H1 (cell line): ENCODE results near the gene RIMBP2. TPM values are rescaled to one million over a fixed set of nuclear protein-coding genes. Genes with fewer than 3 reads are reported as not detected.

ENCODE experiments used
- CTCF ChIA-PET: fragments of 300-600 bp; sonication (Branson Sonifier 250); formaldehyde crosslinking; loops from one replicate; lab custom pipeline; 2021; ENCODE audit not compliant: partially characterized antibody; lab: Charles Lee
- POLR2A ChIA-PET: fragments of 300-600 bp; sonication (Branson Sonifier 250); formaldehyde crosslinking; loops from one replicate; lab custom pipeline; 2021; ENCODE audit warnings: inconsistent platforms; ENCODE audit not compliant: partially characterized antibody; lab: Charles Lee
- DNase-seq, 2 experiments: peaks; one replicate each; pipeline versions ENCODE4 v3.0.0 to v3.0.0-alpha.2; 2010 to 2022; ENCODE audit warnings: low spot score in 2 of 2, low read depth in 1 of 2, mixed read lengths in 1 of 2
- FAIRE-seq: peaks from 2 replicates; lab custom pipeline; 2011; peaks lifted over from hg19 to GRCh38; lab: Jason Lieb, UNC
- H2AFZ ChIP-seq: 2 replicates; pipeline ENCODE4 v1.8.1; 2012; ENCODE audit warnings: low read length, inconsistent platforms
- H2AK5ac ChIP-seq: 2 replicates; pipeline ENCODE4 v1.6.1; 2013; ENCODE audit warnings: low read depth, low read length
- H2BK120ac ChIP-seq: replicated peaks from 2 replicates; pipeline ENCODE3; 2013; ENCODE audit warnings: low read depth, low read length, inconsistent platforms
- H2BK12ac ChIP-seq: 2 replicates; pipeline ENCODE4 v1.6.1; 2013; ENCODE audit warnings: low read depth, low read length
- H2BK15ac ChIP-seq: 2 replicates; pipeline ENCODE4 v1.6.1; 2013; ENCODE audit warnings: low read length
- H2BK20ac ChIP-seq: 2 replicates; pipeline ENCODE4 v1.6.1; 2013; ENCODE audit warnings: low read length
- H2BK5ac ChIP-seq: 2 replicates; pipeline ENCODE4 v1.6.1; 2013; ENCODE audit warnings: low read depth, low read length
- H3K14ac ChIP-seq: 2 replicates; pipeline ENCODE4 v1.6.1; 2013; ENCODE audit warnings: inconsistent platforms; ENCODE audit not compliant: insufficient read length
- H3K18ac ChIP-seq: 2 replicates; pipeline ENCODE4 v1.6.1; 2013; ENCODE audit warnings: low read length; ENCODE audit errors: extremely low read depth
- H3K23ac ChIP-seq: 2 replicates; pipeline ENCODE4 v1.6.1; 2013; ENCODE audit warnings: inconsistent platforms; ENCODE audit not compliant: insufficient read length
- H3K23me2 ChIP-seq: 2 replicates; pipeline ENCODE4 v1.6.1; 2013; ENCODE audit warnings: low read depth, low read length
- H3K27ac ChIP-seq: 2 replicates; pipeline ENCODE4 v1.6.1; 2011; ENCODE audit warnings: low read depth, low read length, inconsistent platforms
- H3K27me3 ChIP-seq, 4 experiments: replicated peaks in 1 of 4; 1 replicate in 1 of 4; 2 replicates in 3 of 4; pipeline versions ENCODE4 v1.6.1 to v1.8.1; 2011 to 2013; ENCODE audit warnings: low read length in 3 of 4, mild to moderate bottlenecking in 3 of 4, inconsistent platforms in 2 of 4, mixed read lengths in 2 of 4, moderate library complexity in 1 of 4; ENCODE audit not compliant: control insufficient read depth in 3 of 4, insufficient read depth in 3 of 4; ENCODE audit errors: extremely low read depth in 1 of 4
- H3K36me3 ChIP-seq, 4 experiments: 2 replicates each; pipeline versions ENCODE4 v1.6.1 to v1.8.1; 2011 to 2013; ENCODE audit warnings: mild to moderate bottlenecking in 4 of 4, low read length in 3 of 4, moderate library complexity in 2 of 4, control low read depth in 1 of 4, inconsistent platforms in 1 of 4; ENCODE audit not compliant: insufficient read depth in 4 of 4, control insufficient read depth in 2 of 4
- H3K4ac ChIP-seq: replicated peaks from 2 replicates; pipeline ENCODE3; 2013; ENCODE audit warnings: low read length, low read depth, mixed read lengths, inconsistent platforms; ENCODE audit not compliant: insufficient read length
- H3K4me1 ChIP-seq, 4 experiments: replicated peaks in 1 of 4; 1 replicate in 1 of 4; 2 replicates in 3 of 4; pipeline versions ENCODE4 v1.6.1 to v1.8.1; 2011 to 2013; ENCODE audit warnings: low read length in 3 of 4, inconsistent platforms in 2 of 4, mixed read lengths in 1 of 4; ENCODE audit not compliant: insufficient read depth in 4 of 4, control insufficient read depth in 3 of 4
- H3K4me2 ChIP-seq, 2 experiments: 2 replicates each; pipeline versions ENCODE4 v1.6.1 to v1.8.1; 2011 to 2013; ENCODE audit warnings: low read depth in 2 of 2, low read length in 2 of 2, control low read depth in 1 of 2, inconsistent platforms in 1 of 2, mild to moderate bottlenecking in 1 of 2; ENCODE audit not compliant: insufficient read depth in 1 of 2
- H3K4me3 ChIP-seq, 4 experiments: fragments of 200-600, 300-600 bp in 1 of 4; sonication (generic), shearing (Covaris generic), sonication (Bioruptor Twin) in 1 of 4; 2 replicates each; pipeline versions ENCODE4 v1.5.1 to v1.8.1; 2011 to 2016; ENCODE audit warnings: low read length in 4 of 4, low read depth in 3 of 4, control low read depth in 2 of 4, inconsistent platforms in 2 of 4, mild to moderate bottlenecking in 2 of 4, mixed read lengths in 1 of 4, moderate library complexity in 1 of 4; ENCODE audit not compliant: insufficient read depth in 2 of 4; ENCODE audit errors: extremely low read depth in 1 of 4
- H3K56ac ChIP-seq: replicated peaks from 2 replicates; pipeline ENCODE3; 2013; ENCODE audit warnings: low read depth, mild to moderate bottlenecking, mixed read lengths, low read length, inconsistent platforms; ENCODE audit not compliant: insufficient read length
- H3K79me1 ChIP-seq: 2 replicates; pipeline ENCODE4 v1.6.1; 2013; ENCODE audit warnings: low read depth, low read length, control low read depth
- H3K79me2 ChIP-seq, 2 experiments: 2 replicates each; pipeline versions ENCODE4 v1.6.1 to v1.8.1; 2012 to 2013; ENCODE audit warnings: low read length in 2 of 2, mild to moderate bottlenecking in 2 of 2, inconsistent platforms in 1 of 2; ENCODE audit not compliant: insufficient read depth in 2 of 2, control insufficient read depth in 1 of 2
- H3K9ac ChIP-seq, 4 experiments: replicated peaks in 1 of 4; 1 replicate in 1 of 4; 2 replicates in 3 of 4; pipeline versions ENCODE4 v1.6.1 to v1.8.1; 2011 to 2013; ENCODE audit warnings: low read depth in 3 of 4, low read length in 3 of 4, control low read depth in 2 of 4, mild to moderate bottlenecking in 2 of 4, moderate library complexity in 2 of 4, inconsistent platforms in 1 of 4; ENCODE audit errors: extremely low read depth in 1 of 4
- H3K9me3 ChIP-seq, 2 experiments: 2 replicates each; pipeline versions ENCODE4 v1.6.1 to v1.8.1; 2012 to 2013; ENCODE audit warnings: mild to moderate bottlenecking in 2 of 2, moderate library complexity in 2 of 2, control low read depth in 1 of 2, inconsistent platforms in 1 of 2, low read depth in 1 of 2, low read length in 1 of 2, mixed read lengths in 1 of 2; ENCODE audit not compliant: insufficient read depth in 2 of 2
- H4K20me1 ChIP-seq, 2 experiments: replicated peaks in 1 of 2; 2 replicates each; pipeline versions ENCODE3 to v1.8.1; 2011 to 2013; ENCODE audit warnings: inconsistent platforms in 2 of 2, low read length in 2 of 2, mild to moderate bottlenecking in 1 of 2; ENCODE audit not compliant: insufficient read depth in 2 of 2, control insufficient read depth in 1 of 2
- H4K5ac ChIP-seq: 2 replicates; pipeline ENCODE4 v1.6.1; 2013; ENCODE audit warnings: low read length, low read depth, mixed read lengths, inconsistent platforms; ENCODE audit not compliant: insufficient read length
- H4K8ac ChIP-seq: 2 replicates; pipeline ENCODE4 v1.8.0; 2013; ENCODE audit warnings: mild to moderate bottlenecking, moderate library complexity, low read length, inconsistent platforms; ENCODE audit not compliant: insufficient read depth; ENCODE audit errors: extremely low read depth
- H4K91ac ChIP-seq: replicated peaks from 2 replicates; pipeline ENCODE3; 2013; ENCODE audit warnings: low read length, mixed read lengths, inconsistent platforms; ENCODE audit not compliant: insufficient read length
- BCL11A ChIP-seq, 2 experiments: IDR thresholded peaks; one replicate each; pipeline ENCODE4 v1.6.1; 2011; ENCODE audit warnings: low read depth in 2 of 2, low read length in 2 of 2, mild to moderate bottlenecking in 2 of 2
- CBX5 ChIP-seq: fragments of 300-800, 300-1000 bp; sonication (generic); IDR thresholded peaks from 2 replicates; pipeline ENCODE4 v1.7.1; 2016; ENCODE audit warnings: antibody characterized with exemption, low read length, low read depth
- CTBP2 ChIP-seq: IDR thresholded peaks from 2 replicates; pipeline ENCODE4 v1.7.0; 2011; ENCODE audit warnings: borderline replicate concordance, mild to moderate bottlenecking, moderate library complexity, mixed read lengths, low read length; ENCODE audit not compliant: insufficient read depth, insufficient read length
- EZH2 ChIP-seq: fragments of 200-600 bp; sonication (generic); IDR thresholded peaks from 2 replicates; pipeline ENCODE4 v1.7.1; 2012; ENCODE audit warnings: low read depth, mild to moderate bottlenecking, moderate library complexity, low read length, inconsistent platforms; ENCODE audit not compliant: severe bottlenecking
- FOSL1 ChIP-seq: IDR thresholded peaks from 2 replicates; pipeline ENCODE4 v1.6.1; 2011; ENCODE audit warnings: mild to moderate bottlenecking, low read depth, low read length, moderate library complexity; ENCODE audit not compliant: insufficient read depth
- GTF2F1 ChIP-seq: IDR thresholded peaks from 2 replicates; pipeline ENCODE4 v1.6.1; 2012; ENCODE audit warnings: low read depth, low read length, improper control_type of control experiment, borderline replicate concordance
- JUND ChIP-seq: IDR thresholded peaks from 2 replicates; pipeline ENCODE4 v1.6.1; 2011; ENCODE audit warnings: mild to moderate bottlenecking, improper control_type of control experiment, low read length
- TBP ChIP-seq: IDR thresholded peaks from 2 replicates; pipeline ENCODE4 v1.6.1; 2011; ENCODE audit warnings: low read depth, low read length, improper control_type of control experiment
- WGBS, 2 experiments: shearing (Covaris generic) in 1 of 2; methylation state at CpG; one replicate each; pipeline versions ENCODE4 v1.1.6 to v1.1.7; 2013 to 2015; ENCODE audit warnings: low lambda C conversion rate in 2 of 2, mixed read lengths in 2 of 2, inconsistent platforms in 1 of 2, low coverage in 1 of 2, missing lambda C conversion rate in 1 of 2; ENCODE audit not compliant: insufficient replicate concordance in 2 of 2, insufficient coverage in 1 of 2, insufficient read length in 1 of 2; ENCODE audit errors: extremely low coverage in 1 of 2, missing lambda C conversion rate in 1 of 2; 5-methylcytosine and 5-hydroxymethylcytosine counted together
- polyA plus RNA-seq, 7 experiments: library from polyadenylated mRNA; depleted of rRNA in 3 of 7; stranded (reverse) in 5 of 7; unstranded in 2 of 7; fragments of >200 nt in 5 of 7; fragments of 200-250 nt in 2 of 7; gene quantifications; 1 replicate in 5 of 7; 2 replicates in 1 of 7; 4 replicates in 1 of 7; pipeline versions ENCODE4 v1.2.1 to v1.2.3, GENCODE V29; 2011 to 2013; ENCODE audit warnings: missing spikeins in 2 of 7, mixed read lengths in 2 of 7
- total RNA-seq: library from RNA; stranded (reverse); fragmentation: NEBNext Ultra II Directional; extraction: Animal tissue kit (Norgen Biotek cat#: 25700); gene quantifications from 2 replicates; pipeline ENCODE4 v1.2.1, GENCODE V29; 2021

The RIMBP2 gene
- total and polyA plus RNA-seq, 2 of the 8 experiments (the other 6 are each of a cell fraction or from before 2014, with no cell fraction given), result 0.18 to 0.65 TPM

- no peak overlapping the region for H2AFZ ChIP-seq
- H3K9me3 ChIP-seq, result no peaks in the 10 kb centered on the region
- DNase-seq, result no peak
- POLR2A ChIA-PET, result no interaction called here
- no peak overlapping the region for H4K5ac ChIP-seq
- no peak overlapping the region for H2AK5ac ChIP-seq
- no peak overlapping the region for H3K18ac ChIP-seq
- no peaks in the 10 kb centered on the region for H3K4me1 ChIP-seq
- H3K4me2 ChIP-seq, result no peak overlapping the region
- H3K79me1 ChIP-seq, result no peaks in the 10 kb centered on the region
- no peak overlapping the region for H3K4ac ChIP-seq
- H3K56ac ChIP-seq, result no peak overlapping the region
- no peak overlapping the region for H4K91ac ChIP-seq
- H3K79me2 ChIP-seq, result no peaks in the 10 kb centered on the region
- no peaks in the 10 kb centered on the region for H3K23me2 ChIP-seq
- TF ChIP-seq GTF2F1 (no peak), CBX5 (no peak), CTBP2 (no peak), FOSL1 (no peak), BCL11A (IDR thresholded peaks at IDR 0.05; ENCODE audit: low read depth in 2 of 2, low read length in 2 of 2) (no peak), EZH2 (no peak), JUND (no peak), TBP (no peak)
- no peaks in the 10 kb centered on the region for H3K36me3 ChIP-seq
- no peak overlapping the region for H2BK20ac ChIP-seq
- no peak overlapping the region for H3K4me3 ChIP-seq
- H4K20me1 ChIP-seq, result no peaks in the 10 kb centered on the region
- no peak overlapping the region for H3K27ac ChIP-seq
- CTCF ChIA-PET, result no interaction called here
- H2BK12ac ChIP-seq, result no peak overlapping the region
- H2BK120ac ChIP-seq, result no peak overlapping the region
- no peak for FAIRE-seq
- H3K27me3 ChIP-seq, result peaks cover 0 to 2% (median 0%) of the 10 kb centered on the region in 4 experiments; a peak in 1 of 7 replicates
- H2BK5ac ChIP-seq, result no peak overlapping the region
- H4K8ac ChIP-seq, result no peak overlapping the region
- H3K14ac ChIP-seq, result no peak overlapping the region
- no peak overlapping the region for H3K23ac ChIP-seq
- H2BK15ac ChIP-seq, result no peak overlapping the region
- 96% methylated on average over 13 of the region's 13 CpGs; no CpG with 5 or more reads in 1 of the 2 experiments for WGBS, 2 experiments
- H3K9ac ChIP-seq, result no peak overlapping the region
These were observed 71.5 kb downstream of the RIMBP2 start for GRCh38 chr12:130644566-130644965.
